ENCODE results near the gene TFIP11.

DNA sequence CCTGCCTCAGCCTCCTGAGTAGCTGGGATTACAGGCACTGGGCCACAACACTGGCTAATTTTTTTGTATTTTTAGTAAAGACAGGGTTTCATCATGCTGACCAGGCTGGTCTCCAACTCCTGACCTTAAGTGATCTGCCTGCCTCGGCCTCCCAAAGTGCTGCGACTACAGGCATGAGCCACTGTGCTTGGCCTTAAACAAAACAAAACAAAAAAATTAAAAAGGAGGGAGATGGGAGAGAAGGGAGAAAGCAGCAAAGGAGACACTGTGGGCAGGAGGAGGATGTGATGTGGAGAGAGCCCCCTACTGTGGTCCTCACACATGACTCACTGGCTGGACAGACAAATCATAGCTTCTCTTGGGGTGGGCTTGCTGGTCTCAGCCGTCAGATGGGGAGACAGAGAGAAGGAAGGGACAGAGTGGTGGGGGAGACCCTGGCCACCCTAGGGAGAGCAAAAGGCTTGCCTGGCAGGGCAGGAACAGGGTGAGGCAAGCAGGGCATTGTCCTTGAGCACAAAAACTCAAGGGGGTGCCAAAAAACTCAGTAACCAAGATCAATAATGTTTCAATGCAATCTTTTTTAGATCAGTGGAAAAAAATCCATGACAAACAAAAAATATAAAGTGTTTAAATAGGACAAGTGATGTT is 46.1 kb upstream of the TFIP11 start:
- TF ChIP-seq POLR2AphosphoS5 (IDR thresholded peaks at IDR 0.05; ENCODE audit: low read depth, low read length) (no peak), POLR2A (IDR thresholded peaks at IDR 0.05; ENCODE audit: low read depth, low read length) (no peak), TAF1 (IDR thresholded peaks at IDR 0.05; ENCODE audit: borderline replicate concordance, low read depth, low read length) (no peak)
